GM23248 (cell line): Measurements from ENCODE around the gene SMIM24.

Source experiments
- EZH2 ChIP-seq: fragments of 200-600 bp; sonication (generic); IDR thresholded peaks from 2 replicates; pipeline ENCODE4 v1.6.1; 2018; ENCODE audit warnings: antibody characterized with exemption, mild to moderate bottlenecking; ENCODE audit not compliant: insufficient read depth, poor library complexity, severe bottlenecking
- EZH2phosphoT487 ChIP-seq: fragments of 200-600 bp; sonication (generic); IDR thresholded peaks from 2 replicates; pipeline ENCODE4 v1.6.1; 2018; ENCODE audit warnings: antibody characterized with exemption, moderate library complexity, mild to moderate bottlenecking, low read depth; ENCODE audit not compliant: insufficient read depth

- TF ChIP-seq EZH2 (no peak), EZH2phosphoT487 (no peak)
Measured at GRCh38 chr19:3457528-3458228, 22.6 kb downstream of the SMIM24 start.
